Stimulated activated CD8-positive, alpha-beta memory T cell treated with anti-CD3 and anti-CD28 coated beads, Interleukin-2, amount 100 ng/mL, for 48 hours (primary cell): ENCODE results near the gene NCBP3.
"Not testable (repeated sequence)": the region's sequence is repeated elsewhere in the genome, so short reads cannot be mapped to it uniquely, and the experiment has no call there.

Experiments used
- DNase-seq, 2 donors: peaks; one replicate each; pipeline ENCODE4 v3.0.0-alpha.2; 2020; ENCODE audit warnings: low read depth in 2 of 2

NCBP3 gene

GRCh38 chr17:3793258-3793657, 52.8 kb downstream of the NCBP3 start:
- not testable (repeated sequence) for DNase-seq

- DNase-seq, result no peak
Observed at GRCh38 chr17:3792481-3792880, 53.6 kb downstream of the NCBP3 start.

- DNase-seq, result no peak
Observed at GRCh38 chr17:3788200-3788599, 57.8 kb downstream of the NCBP3 start.

- not testable (repeated sequence) for DNase-seq
Observed at GRCh38 chr17:3785323-3785722, 60.7 kb downstream of the NCBP3 start.

- no peak for DNase-seq
Observed at GRCh38 chr17:3782751-3783150, 63.3 kb downstream of the NCBP3 start.

- no peak for DNase-seq
Observed at GRCh38 chr17:3780986-3781385, 65.1 kb downstream of the NCBP3 start.

GRCh38 chr17:3777366-3778120, 68.5 kb downstream of the NCBP3 start:
- DNase-seq, result no peak

- DNase-seq, result no peak
Observed at GRCh38 chr17:3773966-3774365, 72.1 kb downstream of the NCBP3 start.

- DNase-seq, result no peak
Observed at GRCh38 chr17:3773511-3773910, 72.5 kb downstream of the NCBP3 start.

GRCh38 chr17:3772764-3773163, 73.3 kb downstream of the NCBP3 start:
- DNase-seq, result no peak

GRCh38 chr17:3771140-3771539, 74.9 kb downstream of the NCBP3 start:
- no peak for DNase-seq

GRCh38 chr17:3770466-3770865, 75.6 kb downstream of the NCBP3 start:
- no peak for DNase-seq

- no peak for DNase-seq
Observed at GRCh38 chr17:3768769-3769168, 77.3 kb downstream of the NCBP3 start.

- DNase-seq, result no peak
Observed at GRCh38 chr17:3768341-3768740, 77.7 kb downstream of the NCBP3 start.

GRCh38 chr17:3766779-3767178, 79.3 kb downstream of the NCBP3 start:
- DNase-seq, result no peak

- DNase-seq, result no peak
Observed at GRCh38 chr17:3765981-3766380, 80.1 kb downstream of the NCBP3 start.

GRCh38 chr17:3763777-3764170, 82.3 kb downstream of the NCBP3 start:
- DNase-seq, result no peak

GRCh38 chr17:3762922-3763776, 82.9 kb downstream of the NCBP3 start:
- DNase-seq, result no peak

- no peak for DNase-seq
Observed at GRCh38 chr17:3761918-3762380, 84.1 kb downstream of the NCBP3 start.

GRCh38 chr17:3761036-3761917, 84.8 kb downstream of the NCBP3 start:
- no peak for DNase-seq

- DNase-seq, result no peak
Observed at GRCh38 chr17:3759597-3760216, 86.3 kb downstream of the NCBP3 start.
